HG03066 (cell line): ENCODE measurements around the gene SETD4.
A peak's percentile ranks its signal among the peaks of the same experiment; 100 is the strongest.

ENCODE experiments used
- ATAC-seq: cut with Tn5 transposase; IDR thresholded peaks from one replicate; pipeline ENCODE4 v1.9.1; 2021; ENCODE audit warnings: low read depth; ENCODE audit not compliant: unreplicated experiment

The SETD4 gene

GRCh38 chr21:36052860-36053714 lies 7.2 kb downstream of the SETD4 start:
- ATAC-seq, result no peak

- no peak for ATAC-seq
Measured at GRCh38 chr21:36048357-36048756, 12.0 kb downstream of the SETD4 start.

DNA sequence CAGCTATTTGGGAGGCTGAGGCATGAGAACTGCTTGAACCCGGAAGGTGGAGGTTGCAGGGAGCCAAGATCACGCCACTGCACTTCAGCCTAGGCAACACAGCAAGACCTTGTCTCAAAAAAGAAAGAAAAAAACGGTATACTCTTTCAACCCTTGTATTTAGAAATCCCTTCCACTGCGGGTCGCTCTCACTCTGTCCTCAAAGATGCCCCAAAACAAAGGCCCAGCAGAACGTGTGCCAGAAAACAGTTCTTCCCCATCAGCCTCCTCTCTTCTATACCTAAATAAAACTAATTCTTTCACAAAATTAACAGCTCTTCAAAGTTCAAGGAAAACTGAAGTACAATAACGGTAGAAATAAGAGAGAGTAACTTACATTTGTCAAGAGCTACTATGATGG lies 13.2 kb downstream of the SETD4 start:
- no peak for ATAC-seq

- ATAC-seq, result no peak
Measured at GRCh38 chr21:36045993-36046392, 14.3 kb downstream of the SETD4 start.

- ATAC-seq, result no peak
Measured at GRCh38 chr21:36044056-36044455, 16.3 kb downstream of the SETD4 start.

GRCh38 chr21:36041910-36042309 lies 18.4 kb downstream of the SETD4 start:
- ATAC-seq, result no peak

DNA sequence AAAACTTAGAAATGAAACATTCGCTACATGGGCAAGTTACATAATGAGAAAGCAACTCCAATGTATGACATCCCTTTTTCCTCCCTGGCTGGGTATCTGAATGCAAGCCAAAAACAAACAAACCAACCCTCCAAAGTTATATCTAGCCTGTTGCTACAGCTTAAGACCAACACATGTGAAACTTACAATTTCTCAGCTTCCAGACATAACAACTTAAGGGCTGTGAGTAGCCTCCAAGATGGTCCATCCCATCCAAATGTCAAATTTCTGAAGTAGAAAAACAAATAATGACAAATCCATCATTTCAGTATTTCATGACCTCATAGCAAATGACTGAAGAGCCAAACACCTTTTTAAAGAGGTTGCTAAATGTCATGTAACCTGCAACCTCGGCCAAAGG lies 19.9 kb downstream of the SETD4 start:
- no peak for ATAC-seq

DNA sequence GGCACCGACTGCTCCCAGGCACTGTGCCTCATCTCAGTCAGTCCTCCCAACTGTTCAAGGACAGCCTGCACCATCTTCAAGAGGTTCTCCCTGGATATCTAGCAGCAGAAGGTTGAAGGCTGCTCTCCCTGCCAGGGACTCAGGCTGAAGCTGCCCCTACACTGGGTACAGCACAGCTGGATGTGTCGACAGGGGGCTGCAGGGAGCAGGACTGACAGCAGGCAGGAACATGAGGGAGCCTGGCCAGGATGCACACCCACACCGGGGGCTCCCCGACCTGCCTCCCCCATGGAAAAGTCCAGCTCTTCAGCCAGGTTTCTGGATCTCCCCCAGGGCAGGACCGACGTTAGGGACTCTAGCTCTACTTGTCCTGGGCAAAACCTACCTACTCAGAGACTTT lies 20.5 kb downstream of the SETD4 start:
- no peak for ATAC-seq

GRCh38 chr21:36038701-36039497 lies 21.4 kb downstream of the SETD4 start:
- ATAC-seq, result no peak

DNA sequence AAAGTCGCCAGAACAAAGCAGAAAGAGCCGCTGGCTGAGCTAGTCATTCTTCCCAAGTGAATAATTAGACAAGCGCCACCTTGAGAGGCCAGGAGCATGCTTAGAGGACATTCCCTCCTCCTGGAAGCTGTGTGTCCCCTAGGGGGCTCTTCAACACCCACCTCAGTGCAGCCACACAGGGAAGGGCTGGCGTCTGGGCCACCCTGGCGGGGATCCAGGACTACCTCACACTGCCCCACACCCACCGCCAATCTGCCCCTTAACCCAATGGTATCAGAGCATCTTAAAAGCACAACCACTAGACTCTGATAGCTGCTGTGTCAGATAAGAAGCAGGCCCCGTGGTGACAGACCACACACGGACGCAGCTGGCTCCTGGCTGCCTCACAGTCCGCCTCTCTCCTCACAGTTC lies 24.9 kb downstream of the SETD4 start:
- ATAC-seq, result no peak

DNA sequence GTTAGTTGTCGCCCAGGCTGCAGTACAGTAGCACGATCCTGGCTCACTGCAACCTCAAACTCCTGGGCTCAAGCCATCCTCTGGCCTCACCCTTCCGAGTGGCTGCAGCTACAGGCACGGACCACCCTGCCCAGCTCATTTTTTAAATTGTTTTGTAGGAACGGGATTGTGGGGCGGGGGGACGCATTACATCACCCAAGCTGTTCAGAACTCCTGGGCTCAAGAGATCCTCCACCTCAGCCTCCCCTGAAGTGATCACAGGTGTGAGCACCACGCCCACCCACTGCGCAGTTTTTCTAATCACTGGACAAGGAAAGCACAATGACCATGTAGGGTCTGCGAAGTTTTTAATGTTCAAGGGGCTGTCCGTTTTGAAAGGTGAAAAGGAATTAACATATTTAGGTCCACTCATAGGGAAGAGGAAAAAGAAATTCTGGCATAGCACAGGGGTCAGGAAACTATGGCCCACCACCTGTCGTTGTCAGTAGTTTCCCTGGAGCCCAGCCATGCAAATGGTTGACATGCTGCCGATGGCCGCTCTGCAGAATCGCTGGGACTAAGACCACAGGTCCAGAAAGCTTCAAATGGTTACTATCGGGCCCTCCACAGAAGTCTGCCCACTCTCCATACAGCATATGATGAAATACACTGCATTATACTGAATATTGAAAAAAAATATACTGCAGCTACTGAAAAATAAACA lies 26.0 kb downstream of the SETD4 start:
- ATAC-seq, result no peak

DNA sequence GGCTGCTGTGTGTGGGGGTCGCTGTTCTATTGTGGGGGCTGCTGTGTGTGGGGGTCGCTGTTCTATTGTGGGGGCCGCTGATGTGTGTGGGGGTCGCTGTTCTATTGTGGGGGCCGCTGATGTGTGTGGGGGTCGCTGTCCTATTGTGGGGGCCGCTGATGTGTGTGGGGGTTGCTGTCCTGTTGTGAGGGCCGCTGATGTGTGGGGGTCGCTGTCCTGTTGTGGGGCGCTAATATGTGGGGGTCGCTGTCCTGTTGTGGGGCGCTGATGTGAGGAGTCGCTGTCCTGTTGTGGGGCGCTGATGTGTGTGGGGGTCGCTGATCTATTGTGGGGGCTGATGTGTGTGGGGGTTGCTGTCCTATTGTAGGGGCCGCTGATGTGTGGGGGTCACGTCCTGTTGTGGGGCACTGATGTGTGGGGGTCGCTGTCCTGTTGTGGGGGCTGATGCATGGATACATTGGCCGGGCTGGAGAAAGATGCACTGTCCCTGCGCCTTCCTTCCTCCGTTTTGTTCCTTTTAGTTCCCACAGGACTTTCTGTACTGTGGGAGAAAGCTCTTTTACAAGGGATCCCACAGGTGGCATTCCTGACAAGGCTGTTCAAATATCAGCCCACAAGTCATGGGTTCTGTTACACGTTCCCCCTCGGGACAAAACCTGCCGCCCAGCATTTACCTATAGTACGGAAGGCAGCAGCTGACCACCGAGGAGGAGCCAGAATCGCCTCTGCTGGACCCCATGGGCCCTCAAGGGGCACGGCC lies 27.5 kb downstream of the SETD4 start:
- ATAC-seq, result no peak

- ATAC-seq, result no peak
Measured at GRCh38 chr21:36030581-36031189, 29.6 kb downstream of the SETD4 start.

GRCh38 chr21:36029309-36029708 lies 31.0 kb downstream of the SETD4 start:
- ATAC-seq, result no peak

GRCh38 chr21:36028127-36029069 lies 31.9 kb downstream of the SETD4 start:
- peak; percentile 88 for ATAC-seq

DNA sequence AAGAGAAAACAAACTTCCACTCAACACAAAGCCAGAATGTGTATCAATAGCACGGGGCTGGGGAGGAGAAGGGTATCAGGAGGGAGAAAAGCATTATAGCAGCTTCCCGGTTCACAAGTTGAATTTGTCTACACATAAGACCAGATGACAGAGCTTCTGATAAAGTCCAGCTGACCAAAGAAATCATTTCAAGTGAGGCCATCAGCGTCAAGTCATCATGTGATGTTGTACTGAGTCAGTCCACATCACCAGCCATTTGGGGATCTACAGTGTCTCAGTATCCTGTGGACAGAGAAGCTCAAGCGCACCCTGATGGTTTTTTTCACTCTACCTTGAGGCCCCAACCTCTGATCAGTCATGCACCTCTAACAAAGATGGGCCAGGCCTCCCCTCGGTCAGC lies 33.0 kb downstream of the SETD4 start:
- no peak for ATAC-seq

- ATAC-seq, result no peak
Measured at GRCh38 chr21:36024782-36025181, 35.5 kb downstream of the SETD4 start.

DNA sequence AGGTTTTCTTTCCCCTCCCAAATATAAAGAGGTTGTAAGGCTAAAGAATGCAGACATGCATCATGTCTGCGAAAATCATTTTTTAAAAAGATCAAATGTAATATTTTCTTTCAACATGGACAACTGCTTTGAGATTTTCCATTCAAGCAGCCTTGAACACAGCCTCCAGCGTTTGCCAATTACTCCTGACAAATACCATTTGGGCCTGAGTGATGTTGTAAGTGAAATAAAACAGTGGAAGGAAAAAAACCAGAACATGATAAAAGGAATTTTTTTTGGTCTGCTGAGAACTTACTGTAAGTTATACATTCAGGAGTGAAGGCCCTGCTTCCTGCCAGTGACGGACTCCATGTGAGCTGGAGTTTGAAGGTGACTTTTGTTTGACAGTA lies 37.2 kb downstream of the SETD4 start:
- no peak for ATAC-seq
